HG03442 (cell line): ENCODE measurements around the gene GNB3.
A peak's percentile ranks its signal among the peaks of the same experiment; 100 is the strongest.
"Not testable (repeated sequence)": the region's sequence is repeated elsewhere in the genome, so short reads cannot be mapped to it uniquely, and the experiment has no call there.

Experiments
- ATAC-seq: cut with Tn5 transposase; IDR thresholded peaks from one replicate; pipeline ENCODE4 v1.9.1; 2021; ENCODE audit warnings: mild to moderate bottlenecking, moderate library complexity; ENCODE audit not compliant: unreplicated experiment

The GNB3 gene

DNA sequence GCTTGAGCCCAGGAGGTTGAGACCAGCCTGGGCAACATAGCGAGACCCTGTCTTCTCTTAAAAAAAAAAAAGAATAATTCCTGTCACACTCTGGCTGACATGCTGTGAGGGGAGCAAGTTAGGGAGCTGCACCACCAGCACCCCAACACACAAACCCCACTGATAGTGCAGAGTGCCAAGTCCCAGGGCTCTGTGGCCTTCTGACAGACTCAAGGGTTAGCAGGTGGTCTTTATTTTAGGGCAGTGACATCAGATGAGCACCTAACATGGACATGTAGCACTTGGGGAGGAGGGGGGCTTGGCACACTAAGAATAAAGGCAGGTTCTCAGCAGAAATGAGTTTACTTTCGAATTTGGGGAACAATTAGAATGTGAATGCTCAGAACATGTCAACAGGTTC lies 18.1 kb downstream of the GNB3 start:
- ATAC-seq: no peak

DNA sequence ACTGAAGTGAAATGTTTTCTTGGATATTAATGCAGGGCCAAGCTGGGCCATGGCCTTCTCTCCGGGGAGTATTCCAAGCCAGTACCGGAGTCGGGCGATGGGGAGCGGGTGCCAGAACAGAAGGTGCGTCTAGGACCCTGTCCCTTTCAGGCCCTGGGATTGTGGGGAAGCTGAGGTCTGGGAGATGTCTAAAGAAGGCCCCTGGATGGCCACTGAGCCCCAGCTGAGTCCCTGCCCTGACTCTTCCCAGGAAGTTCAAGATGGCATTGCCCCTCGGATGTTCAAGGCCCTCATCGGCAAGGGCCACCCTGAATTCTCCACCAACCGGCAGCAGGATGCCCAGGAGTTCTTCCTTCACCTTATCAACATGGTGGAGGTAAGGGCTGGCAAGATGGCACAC lies 19.4 kb downstream of the GNB3 start:
- ATAC-seq: no peak

DNA sequence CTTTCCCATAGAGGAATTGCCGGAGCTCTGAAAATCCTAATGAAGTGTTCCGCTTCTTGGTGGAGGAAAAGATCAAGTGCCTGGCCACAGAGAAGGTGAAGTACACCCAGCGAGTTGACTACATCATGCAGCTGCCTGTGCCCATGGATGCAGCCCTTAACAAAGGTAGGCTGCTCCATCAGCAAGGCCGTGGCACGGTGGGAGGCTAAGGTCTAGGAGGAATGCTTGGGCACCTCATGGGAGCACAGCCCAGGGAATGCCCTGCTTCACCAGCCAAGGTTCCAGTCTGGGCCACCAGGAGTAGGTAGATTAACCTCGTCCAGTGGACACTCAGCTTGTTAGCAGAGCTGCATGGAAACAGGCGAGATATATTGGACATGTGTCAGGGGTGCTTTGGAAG lies 20.2 kb downstream of the GNB3 start:
- no peak for ATAC-seq

DNA sequence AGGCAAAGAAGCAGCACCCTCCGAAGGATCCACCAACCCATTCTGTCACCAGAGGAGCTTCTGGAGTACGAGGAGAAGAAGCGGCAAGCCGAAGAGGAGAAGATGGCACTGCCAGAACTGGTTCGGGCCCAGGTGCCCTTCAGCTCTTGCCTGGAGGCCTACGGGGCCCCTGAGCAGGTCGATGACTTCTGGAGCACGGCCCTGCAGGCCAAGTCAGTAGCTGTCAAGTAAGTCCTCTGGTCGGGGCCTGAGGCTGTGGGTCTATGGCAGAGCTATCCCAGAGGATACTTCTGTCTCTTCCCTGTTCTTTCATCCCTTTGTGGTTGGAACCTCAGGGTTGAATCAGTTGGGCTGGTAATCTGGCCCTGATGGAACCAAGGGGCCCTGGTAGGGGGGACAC lies 20.7 kb downstream of the GNB3 start:
- no peak for ATAC-seq

DNA sequence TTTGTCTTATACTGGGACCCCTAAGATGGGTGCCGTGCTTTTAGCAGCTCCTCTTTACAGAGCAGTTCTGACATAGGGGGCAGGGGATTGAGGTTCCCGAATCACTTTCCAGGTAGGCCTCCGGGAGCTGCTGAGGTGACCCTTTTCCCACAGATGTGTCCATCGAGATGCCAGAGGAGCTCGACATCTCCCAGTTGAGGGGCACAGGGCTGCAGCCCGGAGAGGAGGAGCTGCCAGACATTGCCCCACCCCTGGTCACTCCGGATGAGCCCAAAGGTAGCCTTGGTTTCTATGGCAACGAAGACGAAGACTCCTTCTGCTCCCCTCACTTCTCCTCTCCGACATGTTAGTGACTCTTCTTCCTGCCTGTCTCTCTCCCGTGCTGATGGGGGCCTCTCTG lies 22.3 kb downstream of the GNB3 start:
- no peak for ATAC-seq

DNA sequence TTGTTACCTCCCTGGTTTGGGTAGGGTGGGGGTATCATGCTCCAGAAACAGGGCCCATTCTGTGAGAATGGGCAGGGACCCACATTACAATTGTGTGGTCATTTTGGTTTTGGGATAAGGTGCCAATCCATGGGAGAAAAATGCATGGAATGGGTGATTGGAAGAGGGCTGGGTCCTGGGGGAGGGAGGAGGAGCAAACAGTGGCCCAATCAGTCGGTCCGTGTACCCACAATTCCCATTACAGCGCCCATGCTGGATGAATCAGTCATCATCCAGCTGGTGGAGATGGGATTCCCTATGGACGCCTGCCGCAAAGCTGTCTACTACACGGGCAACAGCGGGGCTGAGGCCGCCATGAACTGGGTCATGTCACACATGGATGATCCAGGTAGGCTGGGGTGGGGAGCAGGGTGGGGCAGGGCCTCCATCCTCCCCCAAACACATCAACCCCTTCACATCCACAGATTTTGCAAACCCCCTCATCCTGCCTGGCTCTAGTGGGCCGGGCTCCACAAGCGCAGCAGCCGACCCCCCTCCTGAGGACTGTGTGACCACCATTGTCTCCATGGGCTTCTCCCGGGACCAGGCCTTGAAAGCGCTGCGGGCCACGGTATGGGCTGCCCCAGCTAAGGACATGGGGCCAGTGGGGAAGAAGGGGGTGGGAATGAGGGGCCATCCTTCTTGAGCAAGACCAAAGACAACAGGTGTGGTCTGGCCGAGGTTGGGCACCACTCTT lies 23.0 kb downstream of the GNB3 start:
- no peak for ATAC-seq

DNA sequence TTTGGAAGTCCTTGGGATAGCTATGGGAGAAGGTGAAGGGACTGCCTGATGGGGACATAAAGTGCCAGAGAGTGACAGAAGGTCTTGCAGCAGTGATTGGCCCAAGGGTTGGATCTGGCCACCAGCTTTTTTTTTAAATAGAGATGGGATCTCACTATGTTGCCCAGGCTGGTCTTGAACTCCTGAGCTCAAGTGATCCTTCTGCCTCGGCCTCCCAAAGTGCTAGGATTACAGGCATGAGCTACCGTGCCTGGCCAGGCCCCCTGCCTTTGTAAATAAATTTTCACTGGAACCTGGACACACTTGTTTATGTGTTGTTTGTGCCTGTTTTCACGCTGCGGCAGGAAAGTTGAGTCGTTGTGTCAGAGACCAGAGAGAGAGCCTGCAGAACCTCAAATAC lies 24.6 kb downstream of the GNB3 start:
- not testable (repeated sequence) for ATAC-seq

DNA sequence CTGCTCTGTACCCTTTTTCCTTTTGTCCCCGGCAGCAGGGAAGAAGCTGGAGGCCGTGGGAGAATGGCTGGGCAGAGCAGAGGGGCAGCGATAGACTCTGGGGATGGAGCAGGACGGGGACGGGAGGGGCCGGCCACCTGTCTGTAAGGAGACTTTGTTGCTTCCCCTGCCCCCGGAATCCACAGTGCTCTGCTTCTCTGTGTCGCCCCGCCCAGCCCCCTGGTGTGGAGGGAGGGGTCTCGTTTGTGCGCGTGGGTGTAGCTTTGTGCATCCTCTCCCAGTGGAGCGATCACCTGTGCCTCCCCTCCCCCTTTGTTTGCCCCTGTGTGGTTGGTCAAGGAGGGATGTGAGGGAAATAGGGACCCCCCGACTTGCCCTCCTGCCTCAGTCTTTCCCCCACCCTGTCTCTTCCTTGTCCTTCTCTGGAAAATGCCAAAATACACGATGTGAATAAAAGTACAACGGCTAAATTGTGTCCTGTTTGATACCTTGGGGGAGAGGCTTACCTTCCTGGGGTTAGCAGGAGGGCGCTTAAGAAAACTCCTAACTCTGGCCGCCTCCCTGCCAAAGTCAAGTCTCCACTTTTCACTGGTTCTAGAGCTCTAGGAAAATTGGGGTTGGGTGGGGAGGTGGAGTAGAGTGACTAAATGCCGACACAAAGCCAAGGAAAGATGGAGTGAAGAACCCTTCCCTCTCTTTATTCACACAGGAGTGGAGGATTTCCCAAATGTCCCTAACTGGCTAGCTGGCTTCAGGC lies 25.6 kb downstream of the GNB3 start:
- ATAC-seq: no peak

DNA sequence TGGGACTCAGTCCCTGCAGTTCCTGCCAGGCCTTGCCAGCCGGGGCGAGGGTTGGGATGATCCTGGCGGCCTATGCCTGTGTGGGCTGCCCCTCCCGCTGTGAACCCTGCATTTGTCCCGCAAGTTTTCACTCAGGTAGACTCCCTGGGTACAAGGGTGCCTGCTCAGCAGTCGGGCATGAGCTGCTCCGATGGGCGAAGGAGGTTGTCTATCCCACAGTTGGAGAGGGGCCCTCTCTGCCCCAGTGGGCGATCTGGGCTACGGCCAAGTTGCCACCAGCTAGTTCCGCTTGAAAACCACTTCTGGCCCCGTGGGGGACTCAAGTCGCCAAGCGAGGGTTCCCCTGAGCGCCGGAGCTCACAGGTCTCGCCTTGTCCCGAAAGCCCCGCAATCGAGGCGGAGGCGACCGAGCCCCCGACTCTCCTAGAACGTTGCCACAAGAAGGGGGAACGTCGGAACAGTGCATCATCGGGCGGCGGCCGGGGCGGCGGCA lies 26.2 kb downstream of the GNB3 start:
- peak; percentile 7 for ATAC-seq

DNA sequence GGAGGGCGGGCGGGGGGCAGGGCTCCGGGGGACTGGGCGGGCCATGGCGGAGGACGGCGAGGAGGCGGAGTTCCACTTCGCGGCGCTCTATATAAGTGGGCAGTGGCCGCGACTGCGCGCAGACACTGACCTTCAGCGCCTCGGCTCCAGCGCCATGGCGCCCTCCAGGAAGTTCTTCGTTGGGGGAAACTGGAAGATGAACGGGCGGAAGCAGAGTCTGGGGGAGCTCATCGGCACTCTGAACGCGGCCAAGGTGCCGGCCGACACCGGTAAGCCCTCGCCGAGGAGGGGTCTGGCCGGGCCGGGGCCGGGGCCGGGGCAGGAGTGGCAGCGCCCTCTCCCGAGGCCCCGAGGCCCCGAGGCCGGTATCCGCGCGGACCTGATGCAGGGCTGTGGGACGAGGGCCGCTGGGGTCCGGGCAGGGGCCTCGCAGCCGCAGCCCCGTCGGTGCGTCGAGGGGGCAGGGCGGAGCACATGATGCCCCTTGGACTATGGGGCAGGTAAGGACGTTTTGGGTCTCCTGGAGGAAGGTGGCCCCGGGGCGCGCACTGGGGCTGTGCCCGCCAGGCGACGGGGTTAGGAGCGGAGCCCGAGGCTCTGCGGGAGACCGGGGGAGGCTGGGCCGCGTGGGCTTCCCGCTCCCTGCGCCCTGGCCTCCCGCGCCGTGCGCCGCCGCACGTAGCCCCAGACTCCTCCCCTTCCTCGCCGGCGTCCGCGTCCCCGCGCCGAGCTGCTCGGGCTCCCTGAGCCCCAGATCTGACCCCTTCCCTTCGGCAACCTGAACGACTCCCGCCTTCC lies 26.9 kb downstream of the GNB3 start, which contains the start of gene TPI1:
Gene TPI1, plus strand, starts transcription at position 119 of the 798 bp plus-strand sequence. Its CDS starts 36 bp downstream, at position 155.
- peak; percentile 61 for ATAC-seq

DNA sequence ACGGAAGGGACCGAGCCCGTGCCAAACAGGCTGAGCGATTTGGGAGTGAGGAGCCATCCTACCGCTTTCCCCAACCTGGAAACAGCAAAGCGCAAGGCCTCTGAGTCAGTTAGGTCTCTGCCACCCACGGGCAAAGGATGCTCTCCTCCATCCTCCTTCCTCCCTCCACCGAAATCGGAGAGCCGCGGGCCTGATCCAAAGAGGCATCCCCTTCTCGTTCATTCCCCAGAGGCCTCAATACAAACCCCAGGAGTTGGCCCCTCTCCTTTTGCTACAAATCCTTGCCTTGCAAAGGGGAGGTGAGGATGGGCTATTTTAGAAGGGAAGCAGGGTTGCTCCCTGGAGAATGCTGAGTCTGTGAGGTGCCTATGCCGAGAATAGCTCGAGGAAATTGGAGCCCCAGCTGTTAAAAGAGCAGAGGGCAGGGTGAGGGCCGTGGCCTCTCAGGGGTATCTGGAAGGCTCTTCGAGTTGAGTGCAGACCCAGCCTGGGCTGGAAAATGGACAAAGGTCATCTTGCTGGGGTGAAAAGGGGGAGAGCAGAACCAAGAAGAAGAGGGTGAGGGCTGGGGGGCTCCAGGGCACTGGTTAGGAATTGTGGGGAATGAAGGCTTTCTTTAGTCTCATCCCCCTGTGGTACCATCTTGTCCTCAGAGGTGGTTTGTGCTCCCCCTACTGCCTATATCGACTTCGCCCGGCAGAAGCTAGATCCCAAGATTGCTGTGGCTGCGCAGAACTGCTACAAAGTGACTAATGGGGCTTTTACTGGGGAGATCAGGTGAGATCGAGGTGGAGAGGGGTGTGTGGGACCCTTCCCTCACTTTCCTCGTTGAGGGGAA lies 27.7 kb downstream of the GNB3 start:
- ATAC-seq: no peak

DNA sequence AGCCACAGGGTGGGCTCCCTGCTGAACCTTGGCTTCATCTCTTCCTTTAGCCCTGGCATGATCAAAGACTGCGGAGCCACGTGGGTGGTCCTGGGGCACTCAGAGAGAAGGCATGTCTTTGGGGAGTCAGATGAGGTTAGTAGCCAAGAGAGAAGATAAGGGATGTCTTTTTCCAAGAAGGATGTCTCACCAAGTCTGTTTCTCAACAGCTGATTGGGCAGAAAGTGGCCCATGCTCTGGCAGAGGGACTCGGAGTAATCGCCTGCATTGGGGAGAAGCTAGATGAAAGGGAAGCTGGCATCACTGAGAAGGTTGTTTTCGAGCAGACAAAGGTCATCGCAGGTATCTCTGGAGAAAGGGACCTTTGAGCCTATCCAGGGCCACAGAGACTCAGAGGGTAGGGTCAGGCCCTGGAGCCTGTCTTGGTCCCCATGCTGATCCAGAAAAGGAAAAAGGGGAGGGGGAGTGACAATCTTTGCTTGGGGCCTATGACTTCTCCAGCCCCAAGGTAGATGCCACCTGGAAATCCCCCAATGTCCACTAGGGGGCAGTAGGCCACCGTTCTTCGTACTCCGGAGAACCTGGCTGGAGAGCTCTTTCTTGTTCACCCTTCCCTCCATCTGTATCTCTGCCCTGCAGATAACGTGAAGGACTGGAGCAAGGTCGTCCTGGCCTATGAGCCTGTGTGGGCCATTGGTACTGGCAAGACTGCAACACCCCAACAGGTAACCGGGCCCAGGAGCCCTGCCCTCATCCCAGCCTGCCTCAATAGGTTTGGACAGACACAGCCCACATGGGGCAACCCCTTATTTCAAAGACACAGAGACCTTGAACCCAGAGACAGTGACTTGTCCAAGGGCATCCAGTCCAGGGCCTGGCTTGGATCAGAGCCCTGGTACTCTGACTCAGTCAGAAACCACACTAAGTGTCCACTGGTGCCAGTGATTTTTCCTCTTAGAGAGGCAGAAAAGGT lies 28.6 kb downstream of the GNB3 start:
- no peak for ATAC-seq

DNA sequence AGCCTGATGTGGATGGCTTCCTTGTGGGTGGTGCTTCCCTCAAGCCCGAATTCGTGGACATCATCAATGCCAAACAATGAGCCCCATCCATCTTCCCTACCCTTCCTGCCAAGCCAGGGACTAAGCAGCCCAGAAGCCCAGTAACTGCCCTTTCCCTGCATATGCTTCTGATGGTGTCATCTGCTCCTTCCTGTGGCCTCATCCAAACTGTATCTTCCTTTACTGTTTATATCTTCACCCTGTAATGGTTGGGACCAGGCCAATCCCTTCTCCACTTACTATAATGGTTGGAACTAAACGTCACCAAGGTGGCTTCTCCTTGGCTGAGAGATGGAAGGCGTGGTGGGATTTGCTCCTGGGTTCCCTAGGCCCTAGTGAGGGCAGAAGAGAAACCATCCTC lies 29.6 kb downstream of the GNB3 start:
- not testable (repeated sequence) for ATAC-seq

DNA sequence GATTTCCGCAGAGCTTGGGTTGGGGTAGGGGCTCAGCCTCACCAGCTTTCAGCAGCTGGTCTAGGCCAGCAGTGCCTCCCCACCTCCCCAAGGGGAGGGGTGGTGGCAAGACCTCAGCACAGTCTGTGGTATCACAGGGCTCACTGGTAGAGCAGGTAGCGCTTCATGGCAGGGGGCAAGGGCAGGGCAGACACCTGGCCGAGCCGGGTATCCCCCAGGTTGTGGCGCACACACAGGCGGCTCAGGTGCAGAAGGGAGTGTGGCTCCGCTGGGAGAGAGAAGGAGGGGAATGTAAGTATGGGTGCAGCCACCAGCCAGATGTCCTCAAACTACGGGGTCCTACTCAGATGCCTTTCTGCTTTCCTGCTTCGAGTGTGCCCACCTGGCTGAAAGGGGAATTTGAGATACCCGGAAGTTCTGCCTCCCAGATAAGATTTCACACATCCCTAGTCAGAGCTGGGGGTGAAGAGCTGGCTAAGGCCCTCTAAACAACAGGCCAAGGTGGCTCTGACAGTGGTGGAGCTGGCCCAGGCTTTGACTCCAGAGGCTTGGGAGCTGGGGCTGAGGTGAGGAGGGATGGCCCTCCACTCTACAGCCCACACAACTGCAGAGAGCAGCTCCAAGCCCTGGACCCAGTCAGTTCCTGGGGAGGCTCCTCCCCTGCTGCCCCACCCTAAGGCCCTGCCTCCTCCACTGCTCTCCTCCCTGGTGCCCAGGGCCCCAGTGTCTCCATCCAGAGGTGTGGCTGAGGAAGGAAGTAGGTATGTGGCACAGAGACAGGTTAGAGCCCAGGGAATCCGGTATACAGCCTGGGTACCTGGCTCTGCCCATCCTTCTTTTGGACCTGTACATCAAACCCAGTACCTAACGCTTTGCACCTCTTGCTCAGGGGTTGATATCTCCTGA lies 30.6 kb downstream of the GNB3 start:
- ATAC-seq: no peak

DNA sequence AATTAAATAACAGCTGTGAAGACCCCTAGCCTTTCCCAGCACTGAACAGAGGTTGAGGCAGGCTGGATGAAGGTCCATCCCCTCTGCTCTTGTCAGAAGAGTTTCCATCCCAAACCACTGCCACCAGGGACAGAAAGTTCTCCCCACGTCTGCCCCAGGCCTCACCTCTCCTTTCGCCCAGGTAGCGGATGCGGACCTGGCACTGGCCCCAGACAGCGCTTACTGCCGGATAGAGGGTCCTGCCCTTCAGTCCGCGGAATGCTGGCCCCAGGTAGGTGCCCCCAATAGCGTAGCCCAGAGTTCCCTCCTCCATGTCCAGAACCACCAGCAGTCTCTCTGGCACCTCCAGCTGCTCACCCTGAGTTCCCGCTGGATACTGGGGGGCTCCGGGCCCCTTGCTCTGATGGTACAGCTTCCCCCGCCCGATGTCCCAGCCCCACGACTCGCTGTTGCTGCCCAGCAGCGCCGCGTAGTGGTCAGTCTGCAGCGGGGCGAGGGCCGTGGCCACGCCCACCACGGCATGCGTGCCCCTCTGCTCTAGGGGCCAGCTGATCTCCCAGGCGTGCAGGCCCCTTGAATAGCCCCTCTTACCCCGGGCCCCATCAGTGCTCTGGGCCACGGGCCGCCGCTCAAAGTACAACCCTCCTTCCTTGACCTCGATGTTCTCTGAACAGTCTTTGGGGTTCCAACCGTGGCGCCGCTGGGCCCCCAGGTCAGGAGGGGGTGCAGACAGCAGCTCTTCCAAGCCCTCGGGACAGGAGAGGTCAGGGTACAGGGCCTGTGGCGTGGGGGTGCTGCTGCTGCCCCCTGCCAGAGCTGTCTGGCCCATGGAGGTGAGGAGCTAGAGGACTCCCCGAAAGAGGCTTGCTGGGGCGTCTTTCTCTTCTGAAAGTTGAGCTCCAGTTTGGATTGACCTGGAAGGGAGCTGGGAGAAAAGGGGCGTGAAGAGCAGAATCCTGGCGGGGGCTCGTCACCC lies 31.6 kb downstream of the GNB3 start:
- ATAC-seq: no peak

DNA sequence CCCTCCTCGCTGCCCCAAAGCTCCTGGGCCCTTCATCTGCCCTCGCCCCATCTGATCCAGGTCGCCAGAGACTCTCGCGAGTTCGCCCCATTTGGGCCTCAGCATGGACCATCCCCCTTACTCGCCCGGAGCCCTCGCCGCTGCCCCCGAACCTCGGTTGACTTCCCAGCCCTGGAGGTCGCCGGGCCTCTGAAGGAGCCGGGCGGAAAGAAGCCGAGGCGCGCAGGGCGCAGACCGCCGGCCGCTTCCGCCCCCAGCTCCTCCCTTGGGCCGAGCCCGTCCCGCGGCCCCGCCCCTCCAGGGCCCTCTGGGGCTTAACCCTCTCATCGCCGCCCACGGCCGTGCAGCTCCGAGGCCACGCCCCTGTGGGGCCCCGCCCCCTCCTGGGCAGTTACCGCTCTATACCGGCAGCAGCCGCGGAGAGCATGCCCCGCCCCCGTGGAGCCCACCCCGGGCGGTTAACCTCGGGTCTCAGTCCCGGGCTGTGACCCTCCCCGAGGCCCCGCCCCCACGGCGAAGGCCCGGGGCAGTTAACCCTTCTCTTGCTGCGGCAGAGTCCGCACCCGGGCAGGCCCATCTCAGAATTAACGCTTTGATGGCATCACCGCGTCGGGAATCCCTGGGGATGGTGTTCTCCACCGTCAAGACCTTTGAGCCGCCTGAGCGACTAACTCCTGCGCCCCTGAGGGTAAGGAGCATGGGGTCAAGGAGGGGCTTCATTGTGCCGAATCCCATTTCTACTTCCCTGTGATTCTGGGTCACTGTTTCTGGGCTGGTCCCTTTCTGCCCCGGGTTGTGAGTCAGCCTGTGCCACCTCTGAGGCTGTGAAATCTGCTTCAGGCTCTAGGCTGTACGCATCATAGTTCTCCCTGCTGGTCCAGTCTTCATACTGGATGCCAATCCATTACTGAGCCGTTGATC lies 32.6 kb downstream of the GNB3 start, which contains the start of gene SPSB2:
Gene SPSB2, minus strand, starts transcription at position 210 of the 921 bp plus-strand sequence. CDS start 402 bp downstream, outside the sequence.
- ATAC-seq: peak; percentile 78
